ENCODE measurements around the gene DNPH1. TPM values are rescaled to one million over a fixed set of nuclear protein-coding genes. Genes with fewer than 3 reads are reported as not detected.

DNPH1 gene
- total and polyA plus RNA-seq, 2 experiments from 2014 or later: 29.2 to 50.0 TPM

DNA sequence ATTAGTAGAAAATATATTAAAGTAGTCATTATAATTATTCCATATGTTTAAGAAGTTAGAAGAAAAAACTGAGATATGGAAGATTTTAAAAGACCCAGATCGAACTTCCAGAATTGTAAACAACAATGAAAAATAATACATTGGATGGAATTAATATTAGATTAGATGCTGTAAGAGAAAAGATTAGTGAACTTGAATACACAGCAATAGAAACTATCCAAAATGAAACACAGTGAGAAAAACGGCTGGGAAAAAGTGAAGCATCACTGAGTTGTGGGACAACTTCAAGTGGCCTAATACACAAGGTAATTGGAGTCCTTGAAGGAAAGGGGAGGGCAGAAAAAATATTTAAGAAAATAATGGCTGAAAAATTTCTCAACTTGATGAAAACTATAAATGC is 9.8 kb upstream of the DNPH1 start (continued):
- TF ChIP-seq, protein P1, sequence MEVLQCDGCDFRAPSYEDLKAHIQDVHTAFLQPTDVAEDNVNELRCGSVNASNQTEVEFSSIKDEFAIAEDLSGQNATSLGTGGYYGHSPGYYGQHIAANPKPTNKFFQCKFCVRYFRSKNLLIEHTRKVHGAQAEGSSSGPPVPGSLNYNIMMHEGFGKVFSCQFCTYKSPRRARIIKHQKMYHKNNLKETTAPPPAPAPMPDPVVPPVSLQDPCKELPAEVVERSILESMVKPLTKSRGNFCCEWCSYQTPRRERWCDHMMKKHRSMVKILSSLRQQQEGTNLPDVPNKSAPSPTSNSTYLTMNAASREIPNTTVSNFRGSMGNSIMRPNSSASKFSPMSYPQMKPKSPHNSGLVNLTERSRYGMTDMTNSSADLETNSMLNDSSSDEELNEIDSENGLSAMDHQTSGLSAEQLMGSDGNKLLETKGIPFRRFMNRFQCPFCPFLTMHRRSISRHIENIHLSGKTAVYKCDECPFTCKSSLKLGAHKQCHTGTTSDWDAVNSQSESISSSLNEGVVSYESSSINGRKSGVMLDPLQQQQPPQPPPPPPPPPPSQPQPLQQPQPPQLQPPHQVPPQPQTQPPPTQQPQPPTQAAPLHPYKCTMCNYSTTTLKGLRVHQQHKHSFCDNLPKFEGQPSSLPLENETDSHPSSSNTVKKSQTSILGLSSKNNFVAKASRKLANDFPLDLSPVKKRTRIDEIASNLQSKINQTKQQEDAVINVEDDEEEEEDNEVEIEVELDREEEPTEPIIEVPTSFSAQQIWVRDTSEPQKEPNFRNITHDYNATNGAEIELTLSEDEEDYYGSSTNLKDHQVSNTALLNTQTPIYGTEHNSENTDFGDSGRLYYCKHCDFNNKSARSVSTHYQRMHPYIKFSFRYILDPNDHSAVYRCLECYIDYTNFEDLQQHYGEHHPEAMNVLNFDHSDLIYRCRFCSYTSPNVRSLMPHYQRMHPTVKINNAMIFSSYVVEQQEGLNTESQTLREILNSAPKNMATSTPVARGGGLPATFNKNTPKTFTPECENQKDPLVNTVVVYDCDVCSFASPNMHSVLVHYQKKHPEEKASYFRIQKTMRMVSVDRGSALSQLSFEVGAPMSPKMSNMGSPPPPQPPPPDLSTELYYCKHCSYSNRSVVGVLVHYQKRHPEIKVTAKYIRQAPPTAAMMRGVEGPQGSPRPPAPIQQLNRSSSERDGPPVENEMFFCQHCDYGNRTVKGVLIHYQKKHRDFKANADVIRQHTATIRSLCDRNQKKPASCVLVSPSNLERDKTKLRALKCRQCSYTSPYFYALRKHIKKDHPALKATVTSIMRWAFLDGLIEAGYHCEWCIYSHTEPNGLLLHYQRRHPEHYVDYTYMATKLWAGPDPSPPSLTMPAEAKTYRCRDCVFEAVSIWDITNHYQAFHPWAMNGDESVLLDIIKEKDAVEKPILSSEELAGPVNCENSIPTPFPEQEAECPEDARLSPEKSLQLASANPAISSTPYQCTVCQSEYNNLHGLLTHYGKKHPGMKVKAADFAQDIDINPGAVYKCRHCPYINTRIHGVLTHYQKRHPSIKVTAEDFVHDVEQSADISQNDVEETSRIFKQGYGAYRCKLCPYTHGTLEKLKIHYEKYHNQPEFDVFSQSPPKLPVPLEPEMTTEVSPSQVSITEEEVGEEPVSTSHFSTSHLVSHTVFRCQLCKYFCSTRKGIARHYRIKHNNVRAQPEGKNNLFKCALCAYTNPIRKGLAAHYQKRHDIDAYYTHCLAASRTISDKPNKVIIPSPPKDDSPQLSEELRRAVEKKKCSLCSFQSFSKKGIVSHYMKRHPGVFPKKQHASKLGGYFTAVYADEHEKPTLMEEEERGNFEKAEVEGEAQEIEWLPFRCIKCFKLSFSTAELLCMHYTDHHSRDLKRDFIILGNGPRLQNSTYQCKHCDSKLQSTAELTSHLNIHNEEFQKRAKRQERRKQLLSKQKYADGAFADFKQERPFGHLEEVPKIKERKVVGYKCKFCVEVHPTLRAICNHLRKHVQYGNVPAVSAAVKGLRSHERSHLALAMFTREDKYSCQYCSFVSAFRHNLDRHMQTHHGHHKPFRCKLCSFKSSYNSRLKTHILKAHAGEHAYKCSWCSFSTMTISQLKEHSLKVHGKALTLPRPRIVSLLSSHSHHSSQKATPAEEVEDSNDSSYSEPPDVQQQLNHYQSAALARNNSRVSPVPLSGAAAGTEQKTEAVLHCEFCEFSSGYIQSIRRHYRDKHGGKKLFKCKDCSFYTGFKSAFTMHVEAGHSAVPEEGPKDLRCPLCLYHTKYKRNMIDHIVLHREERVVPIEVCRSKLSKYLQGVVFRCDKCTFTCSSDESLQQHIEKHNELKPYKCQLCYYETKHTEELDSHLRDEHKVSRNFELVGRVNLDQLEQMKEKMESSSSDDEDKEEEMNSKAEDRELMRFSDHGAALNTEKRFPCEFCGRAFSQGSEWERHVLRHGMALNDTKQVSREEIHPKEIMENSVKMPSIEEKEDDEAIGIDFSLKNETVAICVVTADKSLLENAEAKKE (CRISPR knock-in tag; IDR thresholded peaks at IDR 0.05): no peak
- no peak for TF ChIP-seq EZH2 (IDR thresholded peaks at IDR 0.05; ENCODE audit: low read depth, unreplicated experiment)

DNA sequence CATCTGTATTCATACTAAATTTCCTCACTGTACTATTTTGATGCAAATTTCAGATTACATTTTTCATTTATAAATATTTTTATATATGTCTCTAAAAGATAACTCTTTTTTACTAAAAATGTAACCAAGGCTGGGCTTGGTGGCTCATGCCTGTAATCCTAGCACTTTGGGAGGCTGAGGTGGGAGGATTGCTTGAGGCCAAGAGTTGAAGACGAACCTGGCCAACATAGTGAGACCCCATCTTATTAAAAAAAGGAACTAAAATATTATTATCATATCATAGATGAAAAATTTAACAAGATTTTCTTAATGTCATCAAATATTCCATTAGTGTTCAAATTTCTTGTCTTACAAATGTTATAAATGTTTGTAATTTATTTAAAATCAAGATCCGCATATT is 6.6 kb upstream of the DNPH1 start:
- Histone ChIP-seq H4K20me1 (replicated peaks; ENCODE audit: insufficient read depth) (no peaks in the 10 kb centered on the region; the same call in 1 of the 2 replicates), H3K4me1 (ENCODE audit: insufficient read depth) (no peaks in the 10 kb centered on the region), H3K27ac (ENCODE audit: low read depth) (no peak overlapping the region), H3K27me3 (ENCODE audit: insufficient read depth) (peaks cover 36% of the 10 kb centered on the region), H3K4me2 (no peak overlapping the region), H3K79me2 (replicated peaks; ENCODE audit: insufficient read depth) (no peaks in the 10 kb centered on the region), H3F3A (replicated peaks; ENCODE audit: low read depth) (no peaks in the 10 kb centered on the region), H3K36me3 (ENCODE audit: insufficient read depth) (no peaks in the 10 kb centered on the region), H2AFZ (no peak overlapping the region), H3K9me2 (ENCODE audit: insufficient read depth) (no peaks in the 10 kb centered on the region), H3K4me3 (no peak overlapping the region)
- Mint-ChIP-seq H3K27me3 (ENCODE audit: insufficient read depth, low read depth, poor library complexity) (peaks cover 22% of the 10 kb centered on the region), H3K9me3 (no peaks in the 10 kb centered on the region; the same call in 2 of the 3 replicates), H3K4me3 (no peak overlapping the region), H3K36me3 (ENCODE audit: low read depth) (peaks cover 4% of the 10 kb centered on the region; the same call in 2 of the 3 replicates), H3K4me1 (no peaks in the 10 kb centered on the region), H3K27ac (no peak overlapping the region)
- ATAC-seq (no peak), DNase-seq (ENCODE audit: low spot score) (no peak)
- TF ChIP-seq, protein P2, sequence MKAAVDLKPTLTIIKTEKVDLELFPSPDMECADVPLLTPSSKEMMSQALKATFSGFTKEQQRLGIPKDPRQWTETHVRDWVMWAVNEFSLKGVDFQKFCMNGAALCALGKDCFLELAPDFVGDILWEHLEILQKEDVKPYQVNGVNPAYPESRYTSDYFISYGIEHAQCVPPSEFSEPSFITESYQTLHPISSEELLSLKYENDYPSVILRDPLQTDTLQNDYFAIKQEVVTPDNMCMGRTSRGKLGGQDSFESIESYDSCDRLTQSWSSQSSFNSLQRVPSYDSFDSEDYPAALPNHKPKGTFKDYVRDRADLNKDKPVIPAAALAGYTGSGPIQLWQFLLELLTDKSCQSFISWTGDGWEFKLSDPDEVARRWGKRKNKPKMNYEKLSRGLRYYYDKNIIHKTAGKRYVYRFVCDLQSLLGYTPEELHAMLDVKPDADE (IDR thresholded peaks at IDR 0.05): no peak
- TF ChIP-seq JUNB (IDR thresholded peaks at IDR 0.05; ENCODE audit: unreplicated experiment) (no peak), CREB1 (CRISPR knock-in tag; IDR thresholded peaks at IDR 0.05; ENCODE audit: low read depth) (no peak), ZNF114 (CRISPR knock-in tag; IDR thresholded peaks at IDR 0.05) (no peak), ZNF331 (CRISPR knock-in tag; IDR thresholded peaks at IDR 0.05; ENCODE audit: low read depth) (no peak), POLR2AphosphoS5 (IDR thresholded peaks at IDR 0.05; ENCODE audit: low read depth) (no peak), NANOG (IDR thresholded peaks at IDR 0.05; ENCODE audit: borderline replicate concordance) (no peak)
- TF ChIP-seq, protein P3, sequence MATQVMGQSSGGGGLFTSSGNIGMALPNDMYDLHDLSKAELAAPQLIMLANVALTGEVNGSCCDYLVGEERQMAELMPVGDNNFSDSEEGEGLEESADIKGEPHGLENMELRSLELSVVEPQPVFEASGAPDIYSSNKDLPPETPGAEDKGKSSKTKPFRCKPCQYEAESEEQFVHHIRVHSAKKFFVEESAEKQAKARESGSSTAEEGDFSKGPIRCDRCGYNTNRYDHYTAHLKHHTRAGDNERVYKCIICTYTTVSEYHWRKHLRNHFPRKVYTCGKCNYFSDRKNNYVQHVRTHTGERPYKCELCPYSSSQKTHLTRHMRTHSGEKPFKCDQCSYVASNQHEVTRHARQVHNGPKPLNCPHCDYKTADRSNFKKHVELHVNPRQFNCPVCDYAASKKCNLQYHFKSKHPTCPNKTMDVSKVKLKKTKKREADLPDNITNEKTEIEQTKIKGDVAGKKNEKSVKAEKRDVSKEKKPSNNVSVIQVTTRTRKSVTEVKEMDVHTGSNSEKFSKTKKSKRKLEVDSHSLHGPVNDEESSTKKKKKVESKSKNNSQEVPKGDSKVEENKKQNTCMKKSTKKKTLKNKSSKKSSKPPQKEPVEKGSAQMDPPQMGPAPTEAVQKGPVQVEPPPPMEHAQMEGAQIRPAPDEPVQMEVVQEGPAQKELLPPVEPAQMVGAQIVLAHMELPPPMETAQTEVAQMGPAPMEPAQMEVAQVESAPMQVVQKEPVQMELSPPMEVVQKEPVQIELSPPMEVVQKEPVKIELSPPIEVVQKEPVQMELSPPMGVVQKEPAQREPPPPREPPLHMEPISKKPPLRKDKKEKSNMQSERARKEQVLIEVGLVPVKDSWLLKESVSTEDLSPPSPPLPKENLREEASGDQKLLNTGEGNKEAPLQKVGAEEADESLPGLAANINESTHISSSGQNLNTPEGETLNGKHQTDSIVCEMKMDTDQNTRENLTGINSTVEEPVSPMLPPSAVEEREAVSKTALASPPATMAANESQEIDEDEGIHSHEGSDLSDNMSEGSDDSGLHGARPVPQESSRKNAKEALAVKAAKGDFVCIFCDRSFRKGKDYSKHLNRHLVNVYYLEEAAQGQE (IDR thresholded peaks at IDR 0.05; ENCODE audit: unreplicated experiment): no peak
